HT1080 (cell line): ENCODE results near the gene POR. TPM values are rescaled to one million over a fixed set of nuclear protein-coding genes. Genes with fewer than 3 reads are reported as not detected.

ENCODE experiments used
- DNase-seq: peaks from one replicate; pipeline ENCODE4 v3.0.0-alpha.2; 2015; ENCODE audit warnings: low read depth
- total RNA-seq: library from RNA; depleted of rRNA; stranded (reverse); fragments of >200 nt; shearing (Covaris generic); gene quantifications from 2 replicates; pipeline ENCODE4 v1.2.3, GENCODE V29; 2014

Gene POR
- total RNA-seq, 1 experiment from 2014 or later = 66.8 TPM

- no peak for DNase-seq
Measured at GRCh38 chr7:75915416-75916156, 631 bp downstream of the POR start.

- DNase-seq = no peak
Measured at GRCh38 chr7:75916259-75916658, 1.3 kb downstream of the POR start.

GRCh38 chr7:75916685-75917634, 2.0 kb downstream of the POR start:
- DNase-seq = no peak

DNA sequence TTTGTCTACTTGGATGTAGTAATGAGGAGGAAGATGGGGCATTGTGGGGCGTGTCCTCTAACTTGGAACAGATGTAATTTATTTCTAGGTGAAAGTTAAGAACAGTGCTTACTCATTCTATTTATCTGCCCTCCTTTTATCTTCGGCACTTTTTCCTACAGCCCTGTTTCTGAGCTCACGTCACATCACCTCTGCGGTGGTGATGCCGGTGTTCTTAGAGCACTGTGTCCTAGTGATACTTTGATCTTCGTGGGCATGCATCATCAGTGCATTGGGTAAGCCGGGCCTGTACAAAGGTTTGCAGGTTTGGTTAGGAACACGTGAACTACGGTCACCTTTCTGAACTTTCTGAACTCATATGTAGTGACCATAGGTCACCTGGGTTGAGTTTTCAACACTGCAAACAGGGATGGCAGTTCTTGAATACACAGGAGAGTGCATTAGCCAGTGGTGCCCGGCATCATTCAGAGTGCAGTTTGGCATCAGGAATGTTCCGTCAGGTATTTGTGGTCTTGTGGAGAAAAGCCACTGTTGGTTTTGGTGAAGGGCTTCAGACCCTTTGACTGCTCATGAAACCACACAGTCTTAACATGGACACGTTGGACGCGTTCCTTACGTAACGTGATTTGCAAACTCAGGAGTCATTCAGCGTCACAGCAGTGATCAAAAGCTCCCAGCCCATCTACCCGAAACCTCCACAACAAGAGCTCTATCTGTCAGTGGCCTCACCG, 5.6 kb downstream of the POR start:
- no peak for DNase-seq

DNA sequence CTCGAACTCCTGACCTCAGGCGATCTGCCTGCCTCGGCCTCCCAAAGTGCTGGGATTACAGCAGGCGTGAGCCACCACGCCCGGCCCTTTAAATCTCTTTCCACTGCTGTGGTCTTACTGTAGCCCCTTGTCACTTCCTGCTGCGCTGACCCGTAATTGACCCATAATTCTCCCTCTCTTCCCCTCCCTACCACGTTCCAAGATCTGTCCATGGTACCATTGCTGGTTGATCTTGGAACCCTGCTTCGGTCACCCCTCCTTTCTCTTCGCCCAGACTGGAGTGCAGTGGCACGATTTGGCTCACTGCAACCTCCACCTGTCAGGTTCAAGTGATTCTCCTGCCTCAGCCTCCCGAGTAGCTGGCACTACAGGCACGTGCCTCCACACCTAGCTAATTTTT, 6.5 kb downstream of the POR start:
- no peak for DNase-seq

DNA sequence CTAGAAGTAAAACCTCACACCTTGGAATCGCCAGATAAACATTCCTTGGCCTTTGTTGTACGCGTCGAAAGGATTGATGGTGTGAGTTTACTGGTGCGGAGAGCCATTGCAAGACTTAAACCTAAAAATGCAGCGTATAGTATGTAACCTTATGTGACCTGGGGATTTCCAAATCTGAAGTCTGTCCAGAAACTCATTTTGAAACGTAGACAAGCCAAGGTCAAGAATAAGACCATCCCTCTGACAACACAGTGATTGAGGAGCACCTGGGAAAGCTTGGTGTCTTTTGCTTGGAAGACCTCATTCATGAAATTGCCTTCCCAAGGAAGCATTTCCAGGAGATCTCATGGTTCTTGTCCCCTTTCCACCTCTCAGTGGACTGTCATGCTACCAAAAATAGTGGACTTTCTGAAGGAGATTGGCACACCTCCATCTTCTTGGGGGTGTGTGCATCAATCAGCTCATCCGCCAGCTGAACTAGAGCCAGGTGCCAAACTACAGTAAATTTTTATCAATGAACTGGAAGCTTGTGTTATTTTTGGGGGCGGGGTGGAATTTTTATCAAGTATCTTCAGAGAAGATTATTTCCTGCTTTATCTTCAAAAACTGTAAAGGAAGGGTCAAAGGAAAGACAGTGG, 8.1 kb downstream of the POR start:
- no peak for DNase-seq

GRCh38 chr7:75924256-75924655, 9.3 kb downstream of the POR start:
- DNase-seq = no peak

DNA sequence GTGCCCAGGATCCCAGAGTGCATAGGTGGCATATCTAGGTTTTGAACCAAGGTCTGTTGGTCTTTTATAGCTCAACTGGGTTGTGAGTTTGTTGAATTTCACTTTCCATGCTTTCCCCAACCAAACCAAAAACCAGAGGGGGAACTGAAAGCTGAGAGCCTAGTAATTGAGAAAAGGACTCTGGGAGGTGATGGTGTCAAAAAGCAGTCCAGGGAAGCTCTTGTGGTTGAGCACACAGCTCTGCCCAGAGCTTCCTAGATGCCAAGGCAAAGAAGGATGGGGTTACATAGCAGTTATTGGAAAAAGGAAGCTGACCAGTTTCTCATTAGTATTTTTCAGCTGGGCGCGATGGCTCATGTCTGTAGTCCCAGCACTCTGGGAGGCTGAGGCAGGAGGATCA, 9.9 kb downstream of the POR start:
- DNase-seq = no peak

- DNase-seq = no peak
Measured at GRCh38 chr7:75925717-75926435, 10.9 kb downstream of the POR start.

DNA sequence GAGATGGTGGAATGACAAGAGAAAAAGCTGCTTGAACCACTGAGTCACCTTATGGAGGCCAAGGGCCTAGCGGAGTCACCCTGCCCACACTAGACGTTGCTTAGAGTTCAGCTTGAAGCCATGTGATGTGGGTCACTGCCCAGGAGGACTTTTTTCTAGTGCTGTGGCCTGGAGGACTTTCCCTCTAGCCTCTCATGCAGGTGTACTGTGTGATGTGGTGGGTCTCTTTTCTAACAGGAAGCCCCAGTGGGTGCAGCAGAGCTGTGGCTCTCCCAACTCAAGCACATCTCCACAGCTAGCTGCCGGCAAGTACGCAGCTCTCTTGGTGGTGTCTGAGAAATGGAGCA, 13.6 kb downstream of the POR start:
- no peak for DNase-seq

DNA sequence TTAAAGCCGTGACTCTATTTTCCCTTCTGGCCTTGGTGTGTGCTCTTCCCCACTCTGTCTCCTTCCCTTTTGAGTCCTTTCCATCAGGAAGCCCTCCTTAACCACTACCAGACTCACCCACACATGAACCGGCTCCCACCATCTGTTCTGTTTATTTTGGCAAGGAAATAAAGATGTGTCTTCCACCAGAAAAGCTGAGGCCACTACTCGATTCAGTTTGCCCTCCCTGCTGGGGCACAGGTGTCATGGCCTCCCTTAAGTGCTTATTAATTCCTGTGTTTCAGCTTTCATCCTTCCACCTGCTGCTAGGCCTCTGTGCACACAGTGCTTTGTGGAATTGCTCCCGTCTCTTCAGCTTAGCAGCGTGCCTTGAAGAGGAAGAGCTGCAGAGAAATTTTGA, 16.7 kb downstream of the POR start:
- no peak for DNase-seq

- peak; percentile 84 for DNase-seq
Measured at GRCh38 chr7:75937958-75938786, 23.2 kb downstream of the POR start.

GRCh38 chr7:75938921-75939320, 24.0 kb downstream of the POR start:
- no peak for DNase-seq

DNA sequence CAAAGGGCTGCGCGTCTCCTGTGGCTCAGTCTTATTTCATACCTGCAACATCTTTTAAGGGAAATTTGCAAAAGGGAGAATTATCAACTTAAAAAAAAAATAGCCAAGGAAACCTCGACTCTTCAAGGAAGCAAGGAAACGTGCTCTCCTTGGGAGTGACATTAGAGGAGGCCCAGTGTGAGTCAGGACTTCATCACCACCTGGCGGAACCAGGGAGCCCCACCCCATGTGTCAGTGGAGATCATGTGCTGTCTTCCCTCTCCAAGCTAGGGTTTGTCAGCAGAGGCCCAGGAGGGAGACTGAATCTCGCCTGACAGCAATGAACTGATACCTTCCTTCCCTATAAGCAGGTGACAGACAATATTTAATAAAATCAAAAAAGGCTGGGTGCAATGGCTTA, 28.9 kb downstream of the POR start:
- DNase-seq = peak; percentile 90

- no peak for DNase-seq
Measured at GRCh38 chr7:75944507-75944906, 29.6 kb downstream of the POR start.

DNA sequence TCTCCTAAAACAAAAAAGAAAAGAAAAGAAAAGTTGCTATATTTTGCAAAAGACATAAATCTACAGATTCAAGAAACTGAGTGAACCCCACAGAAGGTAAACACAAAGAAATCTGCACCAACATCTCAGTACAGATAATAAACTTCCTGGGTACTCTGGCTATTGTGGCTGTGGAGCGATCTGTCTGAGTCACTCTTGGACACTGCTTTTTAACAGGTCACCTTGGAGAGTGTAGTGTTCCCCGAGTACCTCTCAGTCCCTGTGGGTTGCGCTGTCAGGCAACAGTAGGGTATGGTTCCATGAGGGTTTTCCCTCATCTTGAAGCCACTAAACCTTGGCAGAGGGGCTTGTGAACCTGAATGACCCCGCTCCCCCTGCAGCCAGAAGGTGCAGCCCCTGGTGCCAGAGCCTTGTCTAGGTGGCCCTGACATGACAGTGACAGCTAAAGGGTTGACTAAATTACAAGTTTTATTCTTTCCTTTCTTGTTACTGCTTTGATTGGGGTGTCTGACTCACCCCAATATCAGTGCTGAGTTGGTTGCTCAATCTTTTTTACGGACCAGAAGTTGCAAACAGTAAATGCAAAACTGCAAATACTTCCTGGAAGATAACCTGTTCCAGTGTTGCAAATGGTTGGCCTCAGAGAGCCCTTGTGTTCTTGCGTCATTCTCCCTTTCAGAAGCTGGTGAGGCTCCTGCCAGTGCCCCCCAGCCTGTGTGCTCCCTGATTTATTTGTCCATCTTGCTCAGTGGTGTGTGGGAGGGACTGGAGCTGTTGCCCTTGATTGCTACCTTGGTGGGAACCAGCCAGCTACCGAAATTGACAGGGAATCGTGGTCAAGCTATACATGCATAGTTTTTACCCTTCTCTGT, 30.6 kb downstream of the POR start:
- peak; percentile 32 for DNase-seq

DNA sequence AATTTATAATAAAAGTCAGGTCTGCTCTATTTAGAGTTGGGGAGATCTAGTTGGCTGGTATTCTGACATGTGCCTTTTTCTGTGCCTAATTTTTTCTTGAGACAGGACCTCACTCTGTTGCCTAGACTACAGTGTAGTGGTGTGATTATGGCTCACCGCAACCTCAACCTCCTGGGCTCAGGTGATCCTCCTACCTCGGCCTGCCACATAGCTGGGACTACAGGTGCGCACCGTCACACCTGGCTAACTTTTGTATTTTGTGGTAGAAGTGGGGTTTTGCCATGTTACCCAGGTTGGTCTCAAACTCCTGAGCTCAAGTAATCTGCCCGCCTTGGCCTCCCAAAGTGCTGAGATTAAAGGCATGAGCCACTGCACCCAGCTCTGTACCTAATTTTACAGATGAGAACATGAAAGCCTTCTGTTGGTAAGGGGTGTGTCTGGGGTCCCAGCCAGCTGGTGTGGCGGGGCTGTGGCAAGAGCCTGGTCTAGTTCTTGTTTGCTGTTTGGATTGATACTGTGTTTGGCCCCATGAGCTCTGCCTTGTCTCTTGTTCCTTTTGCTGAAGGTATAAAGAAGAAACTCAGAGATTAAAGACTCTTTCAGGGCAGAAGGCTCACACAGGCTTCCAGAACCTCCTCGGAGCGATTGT, 31.4 kb downstream of the POR start:
- no peak for DNase-seq

DNA sequence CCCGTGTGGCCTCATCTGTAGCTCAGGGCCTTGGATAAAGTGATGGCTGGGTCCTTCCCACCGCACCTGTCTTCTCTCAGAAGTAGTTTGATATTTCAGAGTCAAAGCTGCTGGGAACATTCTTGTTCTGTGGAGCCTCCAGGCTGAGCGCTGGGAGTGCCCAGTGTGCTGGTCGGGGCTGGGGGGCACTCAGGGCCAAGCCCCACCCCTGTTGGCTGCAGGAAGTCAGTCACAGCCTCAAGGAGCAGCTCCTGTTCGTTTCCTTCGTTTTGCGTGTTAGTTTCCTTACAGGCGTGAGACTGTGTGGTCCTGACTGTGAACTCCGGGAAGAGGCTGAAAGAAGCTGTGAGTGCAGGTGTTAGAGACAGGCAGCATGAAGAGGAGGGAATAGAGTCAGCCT, 33.2 kb downstream of the POR start:
- no peak for DNase-seq
